Measurements from ENCODE around the gene IL17D.

Gene IL17D

GRCh38 chr13:20702915-20703779, at the start of gene IL17D:
Gene IL17D, plus strand, starts transcription at chr13:20703699. Its CDS starts 303 bp downstream, at chr13:20704002.
- H3K4me3 ChIP-seq (ENCODE audit: low read depth, low read length), result peak within 1 kb of the TSS; percentile 67
- TF ChIP-seq CTCF (conservative IDR thresholded peaks at IDR 0.05; ENCODE audit: low read depth, low read length), result no peak
- no peak for DNase-seq (ENCODE audit: low read depth)

- no peak overlapping the region for H3K4me3 ChIP-seq (ENCODE audit: low read depth, low read length)
- no peak for TF ChIP-seq CTCF (conservative IDR thresholded peaks at IDR 0.05; ENCODE audit: low read depth, low read length)
- DNase-seq (ENCODE audit: low read depth), result peak; percentile 32
Observed at GRCh38 chr13:20654156-20654555, 49.3 kb upstream of the IL17D start.

- TF ChIP-seq CTCF (conservative IDR thresholded peaks at IDR 0.05; ENCODE audit: low read depth, low read length), result no peak
- no peak overlapping the region for H3K4me3 ChIP-seq (ENCODE audit: low read depth, low read length)
- peak; percentile 6 for DNase-seq (ENCODE audit: low read depth)
Observed at GRCh38 chr13:20658451-20659040, 45.0 kb upstream of the IL17D start.

- no peak for DNase-seq (ENCODE audit: low read depth)
- TF ChIP-seq CTCF (conservative IDR thresholded peaks at IDR 0.05; ENCODE audit: low read depth, low read length), result no peak
- no peak overlapping the region for H3K4me3 ChIP-seq (ENCODE audit: low read depth, low read length)
Observed at GRCh38 chr13:20664351-20664750, 39.1 kb upstream of the IL17D start.

- TF ChIP-seq CTCF (conservative IDR thresholded peaks at IDR 0.05; ENCODE audit: low read depth, low read length), result no peak
- no peak for DNase-seq (ENCODE audit: low read depth)
- H3K4me3 ChIP-seq (ENCODE audit: low read depth, low read length), result no peak overlapping the region
Observed at GRCh38 chr13:20666948-20667347, 36.6 kb upstream of the IL17D start.

GRCh38 chr13:20667857-20668437, 35.6 kb upstream of the IL17D start:
- no peak for TF ChIP-seq CTCF (conservative IDR thresholded peaks at IDR 0.05; ENCODE audit: low read depth, low read length)
- DNase-seq (ENCODE audit: low read depth), result no peak
- H3K4me3 ChIP-seq (ENCODE audit: low read depth, low read length), result no peak overlapping the region

All from choroid plexus epithelial cell (primary cell).